Activated CD4-positive, alpha-beta memory T cell treated with anti-CD3 and anti-CD28 coated beads for 36 hours (primary cell): ENCODE measurements around the gene NFASC. TPM values are rescaled to one million over a fixed set of nuclear protein-coding genes. Genes with fewer than 3 reads are reported as not detected.
A peak's percentile ranks its signal among the peaks of the same experiment; 100 is the strongest.

Experiments used
- CTCF ChIA-PET: fragments of 350-600 bp; sonication (Branson Sonifier 250); formaldehyde crosslinking; loops from one replicate; lab custom pipeline; 2021; ENCODE audit warnings: antibody characterized with exemption, inconsistent platforms; lab: Charles Lee
- POLR2A ChIA-PET: fragments of 350-600 bp; sonication (Branson Sonifier 250); formaldehyde crosslinking; loops from one replicate; lab custom pipeline; 2021; ENCODE audit warnings: antibody characterized with exemption; lab: Charles Lee
- DNase-seq: peaks from one replicate; pipeline ENCODE4 v3.0.0-alpha.2; 2020
- H3K27ac Mint-ChIP-seq: one replicate; pipeline ENCODE4 v1.8.0; 2021; ENCODE audit warnings: mixed read lengths
- H3K27me3 Mint-ChIP-seq: one replicate; pipeline ENCODE4 v1.8.0; 2021; ENCODE audit warnings: mixed read lengths
- H3K36me3 Mint-ChIP-seq: one replicate; pipeline ENCODE4 v1.8.0; 2021; ENCODE audit warnings: mixed read lengths
- H3K4me1 Mint-ChIP-seq: one replicate; pipeline ENCODE4 v1.8.0; 2021; ENCODE audit warnings: low read depth, mixed read lengths
- H3K4me3 Mint-ChIP-seq: one replicate; pipeline ENCODE4 v1.8.0; 2021; ENCODE audit warnings: mild to moderate bottlenecking, mixed read lengths
- H3K9me3 Mint-ChIP-seq: one replicate; pipeline ENCODE4 v1.8.0; 2021; ENCODE audit warnings: mixed read lengths
- intact Hi-C: fragments of 100-400 bp; cut with micrococcal nuclease; formaldehyde crosslinking; loops from one replicate; pipeline ENCODE4 v1.15.1; 2023
- total RNA-seq, 2 experiments: library from RNA; stranded (reverse); gene quantifications; one replicate each; pipeline ENCODE4 v1.2.3, GENCODE V29; 2021

The NFASC gene
- under 1 TPM; 0.24 to 0.27 TPM for total RNA-seq

GRCh38 chr1:204870160-204870912, at the start of gene NFASC:
Gene NFASC, plus strand, starts transcription at chr1:204870862. Its CDS starts 73,454 bp downstream, at chr1:204944316.
- POLR2A ChIA-PET = no interaction called here
- intact Hi-C loops = no loop called here
- H3K4me1 Mint-ChIP-seq = no peaks in the 10 kb centered on the region
- H3K27ac Mint-ChIP-seq = no peak within 1 kb of the TSS
- H3K4me3 Mint-ChIP-seq = no peak within 1 kb of the TSS
- no peaks in the 10 kb centered on the region for H3K9me3 Mint-ChIP-seq
- CTCF ChIA-PET = no interaction called here
- H3K27me3 Mint-ChIP-seq = peaks cover 16% of the 10 kb centered on the region
- no peak for DNase-seq
- H3K36me3 Mint-ChIP-seq = no peaks in the 10 kb centered on the region

- peaks cover 17% of the 10 kb centered on the region for H3K27me3 Mint-ChIP-seq
- H3K9me3 Mint-ChIP-seq = no peaks in the 10 kb centered on the region
- intact Hi-C loops = no loop called here
These were observed 49.2 kb upstream of the NFASC start for GRCh38 chr1:204821476-204821875.

GRCh38 chr1:204821924-204822323, 48.7 kb upstream of the NFASC start:
- Mint-ChIP-seq H3K9me3 (no peaks in the 10 kb centered on the region), H3K4me1 (no peaks in the 10 kb centered on the region), H3K4me3 (no peak overlapping the region), H3K27ac (no peak overlapping the region), H3K27me3 (peaks cover 17% of the 10 kb centered on the region), H3K36me3 (no peaks in the 10 kb centered on the region)
- ChIA-PET CTCF (interaction anchor here (1.8 to 10.0 kb wide), 2 partner anchors 16 to 75 kb away, joined by 4 to 110 read pairs; no protein-coding TSS in a partner anchor), POLR2A (no interaction called here)
- intact Hi-C loops = no loop called here
- DNase-seq = no peak

More at GRCh38 chr1:204821476-204821875, 49.2 kb upstream of the NFASC start:
- Mint-ChIP-seq H3K4me3 (no peak overlapping the region), H3K27ac (no peak overlapping the region), H3K4me1 (no peaks in the 10 kb centered on the region), H3K36me3 (no peaks in the 10 kb centered on the region)
- POLR2A ChIA-PET = no interaction called here
- DNase-seq = no peak
- CTCF ChIA-PET = interaction anchor here (1.8 to 10.0 kb wide), 3 partner anchors 15 to 74 kb away, joined by 4 to 110 read pairs (median 9); no protein-coding TSS in a partner anchor

- DNase-seq = peak; percentile 48
- peaks cover 46% of the 10 kb centered on the region for H3K27me3 Mint-ChIP-seq
- intact Hi-C loops = loop anchor here (5.0 kb wide), 1 partner anchor 115 kb away; no protein-coding TSS in a partner anchor
- H3K4me1 Mint-ChIP-seq = peaks cover 4% of the 10 kb centered on the region
- no peaks in the 10 kb centered on the region for H3K36me3 Mint-ChIP-seq
- CTCF ChIA-PET = interaction anchor here (1.0 to 2.3 kb wide), 4 partner anchors 11 to 114 kb away, joined by 3 to 10 read pairs (median 3); no protein-coding TSS in a partner anchor
- H3K27ac Mint-ChIP-seq = no peak overlapping the region
- no peak overlapping the region for H3K4me3 Mint-ChIP-seq
- POLR2A ChIA-PET = no interaction called here
- H3K9me3 Mint-ChIP-seq = no peaks in the 10 kb centered on the region
These were observed 43.7 kb upstream of the NFASC start for GRCh38 chr1:204826970-204827369.

GRCh38 chr1:204828352-204828850, 42.3 kb upstream of the NFASC start:
- Mint-ChIP-seq H3K4me3 (no peak overlapping the region), H3K9me3 (no peaks in the 10 kb centered on the region), H3K27me3 (peaks cover 52% of the 10 kb centered on the region), H3K27ac (no peak overlapping the region), H3K36me3 (no peaks in the 10 kb centered on the region), H3K4me1 (peaks cover 4% of the 10 kb centered on the region)
- intact Hi-C loops = loop anchor here (5.0 kb wide), 1 partner anchor 114 kb away; no protein-coding TSS in a partner anchor
- peak; percentile 69 for DNase-seq
- ChIA-PET POLR2A (no interaction called here), CTCF (interaction anchor here (2.3 kb wide), 1 partner anchor 21 kb away, joined by 10 read pairs; no protein-coding TSS in a partner anchor)

- ChIA-PET CTCF (interaction anchor here (2.3 to 5.9 kb wide), 2 partner anchors 22 to 23 kb away, joined by 10 to 36 read pairs; no protein-coding TSS in a partner anchor), POLR2A (no interaction called here)
- Mint-ChIP-seq H3K9me3 (no peaks in the 10 kb centered on the region), H3K27ac (no peak overlapping the region), H3K27me3 (peaks cover 52% of the 10 kb centered on the region), H3K4me3 (no peak overlapping the region), H3K36me3 (no peaks in the 10 kb centered on the region), H3K4me1 (peaks cover 4% of the 10 kb centered on the region)
- no peak for DNase-seq
- intact Hi-C loops = loop anchor here (5.0 kb wide), 1 partner anchor 113 kb away; no protein-coding TSS in a partner anchor
These were observed 41.4 kb upstream of the NFASC start for GRCh38 chr1:204829133-204829825.

- Mint-ChIP-seq H3K9me3 (no peaks in the 10 kb centered on the region), H3K36me3 (no peaks in the 10 kb centered on the region), H3K27ac (no peak overlapping the region), H3K4me1 (peaks cover 4% of the 10 kb centered on the region), H3K27me3 (peaks cover 56% of the 10 kb centered on the region), H3K4me3 (no peak overlapping the region)
- DNase-seq = no peak
- intact Hi-C loops = no loop called here
- POLR2A ChIA-PET = no interaction called here
- CTCF ChIA-PET = interaction anchor here (5.9 kb wide), 1 partner anchor 25 kb away, joined by 36 read pairs; no protein-coding TSS in a partner anchor
These were observed 39.9 kb upstream of the NFASC start for GRCh38 chr1:204830747-204831146.

- Mint-ChIP-seq H3K4me1 (peaks cover 4% of the 10 kb centered on the region), H3K27me3 (peaks cover 57% of the 10 kb centered on the region), H3K27ac (no peak overlapping the region), H3K36me3 (no peaks in the 10 kb centered on the region), H3K4me3 (no peak overlapping the region), H3K9me3 (no peaks in the 10 kb centered on the region)
- no peak for DNase-seq
- intact Hi-C loops = no loop called here
- POLR2A ChIA-PET = no interaction called here
- CTCF ChIA-PET = interaction anchor here (5.9 kb wide), 1 partner anchor 25 kb away, joined by 36 read pairs; no protein-coding TSS in a partner anchor
These were observed 39.5 kb upstream of the NFASC start for GRCh38 chr1:204831186-204831585.

- Mint-ChIP-seq H3K27ac (no peak overlapping the region), H3K4me3 (no peak overlapping the region), H3K9me3 (no peaks in the 10 kb centered on the region), H3K36me3 (no peaks in the 10 kb centered on the region), H3K4me1 (no peaks in the 10 kb centered on the region), H3K27me3 (peaks cover 57% of the 10 kb centered on the region)
- DNase-seq = no peak
- ChIA-PET CTCF (interaction anchor here (2.4 to 5.9 kb wide), 2 partner anchors 28 to 107 kb away, joined by 6 to 36 read pairs; no protein-coding TSS in a partner anchor), POLR2A (no interaction called here)
- intact Hi-C loops = no loop called here
These were observed 36.3 kb upstream of the NFASC start for GRCh38 chr1:204834336-204834735.

GRCh38 chr1:204834752-204835151, 35.9 kb upstream of the NFASC start:
- Mint-ChIP-seq H3K4me1 (no peaks in the 10 kb centered on the region), H3K4me3 (no peak overlapping the region), H3K9me3 (no peaks in the 10 kb centered on the region), H3K27me3 (peaks cover 53% of the 10 kb centered on the region), H3K36me3 (no peaks in the 10 kb centered on the region), H3K27ac (no peak overlapping the region)
- intact Hi-C loops = no loop called here
- ChIA-PET CTCF (interaction anchor here (2.4 to 5.9 kb wide), 2 partner anchors 29 to 107 kb away, joined by 6 to 36 read pairs; no protein-coding TSS in a partner anchor), POLR2A (no interaction called here)
- DNase-seq = no peak

- Mint-ChIP-seq H3K9me3 (no peaks in the 10 kb centered on the region), H3K4me1 (no peaks in the 10 kb centered on the region), H3K36me3 (no peaks in the 10 kb centered on the region), H3K27me3 (peaks cover 45% of the 10 kb centered on the region), H3K27ac (no peak overlapping the region), H3K4me3 (no peak overlapping the region)
- no peak for DNase-seq
- ChIA-PET POLR2A (no interaction called here), CTCF (interaction anchor here (0.8 to 2.4 kb wide), 3 partner anchors 29 to 323 kb away, joined by 3 to 6 read pairs (median 5); no protein-coding TSS in a partner anchor)
- intact Hi-C loops = no loop called here
These were observed 34.9 kb upstream of the NFASC start for GRCh38 chr1:204835737-204836136.
